ENCODE data around the gene HLA-DPB1. TPM values are rescaled to one million over a fixed set of nuclear protein-coding genes. Genes with fewer than 3 reads are reported as not detected.

Gene HLA-DPB1
- total and polyA plus RNA-seq, 9 of the 15 experiments (the other 6 are each of a cell fraction or from before 2014, with no cell fraction given), result 0.07 to 1.2 (median 0.51) TPM

GRCh38 chr6:33064723-33065122 is 11.1 kb upstream of the HLA-DPB1 start (continued):
- no peak for TF ChIP-seq CGGBP1 (CRISPR knock-in tag; IDR thresholded peaks at IDR 0.05)
- no peak for TF ChIP-seq SMARCE1 (IDR thresholded peaks at IDR 0.05)
- TF ChIP-seq RNF2 (IDR thresholded peaks at IDR 0.05), result no peak
- no peak for TF ChIP-seq NR4A1 (CRISPR knock-in tag; IDR thresholded peaks at IDR 0.05)
- no peak for TF ChIP-seq NR4A1 (tag; IDR thresholded peaks at IDR 0.05)
- TF ChIP-seq TRIM24 (IDR thresholded peaks at IDR 0.05), result no peak
- no peak for TF ChIP-seq C11orf30 (IDR thresholded peaks at IDR 0.05; ENCODE audit: low read depth)
- TF ChIP-seq LARP7 (IDR thresholded peaks at IDR 0.05), result no peak
- no peak for TF ChIP-seq PRPF4 (IDR thresholded peaks at IDR 0.05; ENCODE audit: insufficient read depth, low read depth, low read length, poor library complexity, severe bottlenecking)

- no peak for DNase-seq (ENCODE audit: extremely low read depth in 1 of 4, low spot score in 3 of 4)
- no peak overlapping the region for H3K4me2 ChIP-seq (ENCODE audit: insufficient read depth, low read length)
- H3K4me1 ChIP-seq (replicated peaks in 1 of 2; ENCODE audit: control insufficient read depth in 2 of 2, insufficient read depth in 2 of 2, low read length in 2 of 2), result no peaks in the 10 kb centered on the region
- no peak overlapping the region for H3K27ac ChIP-seq (ENCODE audit: extremely low read depth, low read depth, low read length)
- intact Hi-C loops (cut with micrococcal nuclease) (no loop called here), in situ Hi-C loops (cut with MboI) (no loop called here)
- no TSS peak for BruUV-seq (replicated peaks)
- no peak for ATAC-seq
- no peak for FAIRE-seq
- H2AFZ ChIP-seq (ENCODE audit: low read depth, low read length), result no peak overlapping the region
- H3K79me2 ChIP-seq (ENCODE audit: control insufficient read depth, insufficient read depth, low read length), result no peaks in the 10 kb centered on the region
- H3K4me3 ChIP-seq, result no peak overlapping the region
- H3K9me1 ChIP-seq (ENCODE audit: control insufficient read depth, insufficient read depth, low read length), result no peaks in the 10 kb centered on the region
- ChIA-PET POLR2A (interaction anchor here (0.7 to 1.3 kb wide), 2 partner anchors 10 to 202 kb away, joined by 3 to 4 read pairs; partner anchors contain the start of gene HLA-DPB1), CTCF (ENCODE audit: low intra/inter-chr PET ratio) (no interaction called here)
- WGBS (ENCODE audit: insufficient coverage, low coverage, missing lambda C conversion rate), result 3% methylated on average over 4 of the region's 4 CpGs
- no peak overlapping the region for H3K9ac ChIP-seq (ENCODE audit: insufficient read depth in 1 of 2, low read depth in 2 of 2, low read length in 2 of 2)
- H4K20me1 ChIP-seq (replicated peaks; ENCODE audit: control insufficient read depth, insufficient read depth, low read length), result no peaks in the 10 kb centered on the region
- no peaks in the 10 kb centered on the region for H3K36me3 ChIP-seq (ENCODE audit: control insufficient read depth, insufficient read depth, low read length)
- H3K27me3 ChIP-seq (ENCODE audit: control insufficient read depth in 2 of 2, insufficient read depth in 2 of 2, low read length in 2 of 2), result peaks cover 5 to 13% of the 10 kb centered on the region in 2 experiments; a peak in 4 of 5 replicates
- no peaks in the 10 kb centered on the region; the same call in 1 of the 2 replicates for H3K9me3 ChIP-seq (replicated peaks; ENCODE audit: control insufficient read depth, insufficient read depth, low read depth, low read length)
- TF ChIP-seq SMARCA4 (IDR thresholded peaks at IDR 0.05) (no peak), ZNF174 (CRISPR knock-in tag; IDR thresholded peaks at IDR 0.05) (no peak), ZNF239 (CRISPR knock-in tag; IDR thresholded peaks at IDR 0.05) (no peak), DLX4 (CRISPR knock-in tag; IDR thresholded peaks at IDR 0.05) (no peak), ZKSCAN3 (CRISPR knock-in tag; IDR thresholded peaks at IDR 0.05) (no peak), BRF2 (IDR thresholded peaks at IDR 0.05; ENCODE audit: borderline replicate concordance, insufficient read depth, insufficient read length) (no peak), TFAM (CRISPR knock-in tag; conservative IDR thresholded peaks at IDR 0.05) (no peak), FOXP4 (CRISPR knock-in tag; IDR thresholded peaks at IDR 0.05; ENCODE audit: borderline replicate concordance) (no peak), CBX3 (IDR thresholded peaks at IDR 0.05; ENCODE audit: borderline replicate concordance in 1 of 2, low read length in 2 of 2) (no peak), ZNF707 (CRISPR knock-in tag; conservative IDR thresholded peaks at IDR 0.05) (no peak), SMAD2 (IDR thresholded peaks at IDR 0.05; ENCODE audit: low read depth, low read length) (no peak)
Measured at GRCh38 chr6:33065312-33065711, 10.5 kb upstream of the HLA-DPB1 start.

Measured in K562 (cell line).